GM19395 (cell line): ENCODE results near the gene CD27.

Experiments
- ATAC-seq: cut with Tn5 transposase; IDR thresholded peaks from one replicate; pipeline ENCODE4 v1.9.1; 2021; ENCODE audit warnings: mild to moderate bottlenecking, moderate library complexity; ENCODE audit not compliant: unreplicated experiment

Gene CD27

GRCh38 chr12:6434205-6435140, 10.3 kb upstream of the CD27 start:
- ATAC-seq: no peak

- ATAC-seq: no peak
Measured at GRCh38 chr12:6435961-6436715, 8.6 kb upstream of the CD27 start.

GRCh38 chr12:6437586-6437985, 7.2 kb upstream of the CD27 start:
- no peak for ATAC-seq

GRCh38 chr12:6438345-6438744, 6.4 kb upstream of the CD27 start:
- no peak for ATAC-seq

GRCh38 chr12:6440391-6440790, 4.4 kb upstream of the CD27 start:
- no peak for ATAC-seq

GRCh38 chr12:6442836-6443235, 1.9 kb upstream of the CD27 start:
- ATAC-seq: no peak

- no peak for ATAC-seq
Measured at GRCh38 chr12:6443361-6443983, 1.3 kb upstream of the CD27 start.

GRCh38 chr12:6444031-6444430, 724 bp upstream of the CD27 start:
- ATAC-seq: no peak

- ATAC-seq: no peak
Measured at GRCh38 chr12:6450091-6450868, 5.5 kb downstream of the CD27 start.

GRCh38 chr12:6450869-6451347, 6.2 kb downstream of the CD27 start:
- ATAC-seq: no peak

GRCh38 chr12:6451348-6452244, 6.8 kb downstream of the CD27 start, which contains the start of gene TAPBPL:
Gene TAPBPL (plus strand): TSS chr12:6452042. CDS start chr12:6452249, 207 bp downstream.
- ATAC-seq: peak; percentile 69

- ATAC-seq: peak; percentile 10
Measured at GRCh38 chr12:6452245-6452943, 7.6 kb downstream of the CD27 start.

GRCh38 chr12:6452944-6453630, 8.3 kb downstream of the CD27 start:
- ATAC-seq: no peak

GRCh38 chr12:6457220-6457945, 12.6 kb downstream of the CD27 start:
- no peak for ATAC-seq

- ATAC-seq: no peak
Measured at GRCh38 chr12:6458281-6459003, 13.7 kb downstream of the CD27 start.

GRCh38 chr12:6459004-6459337, 14.2 kb downstream of the CD27 start:
- no peak for ATAC-seq

- no peak for ATAC-seq
Measured at GRCh38 chr12:6460751-6461371, 16.1 kb downstream of the CD27 start.
